ENCODE data around the gene SF3A2. TPM values are rescaled to one million over a fixed set of nuclear protein-coding genes. Genes with fewer than 3 reads are reported as not detected.

The SF3A2 gene
- total RNA-seq, 1 experiment from 2014 or later: 184 TPM

DNA sequence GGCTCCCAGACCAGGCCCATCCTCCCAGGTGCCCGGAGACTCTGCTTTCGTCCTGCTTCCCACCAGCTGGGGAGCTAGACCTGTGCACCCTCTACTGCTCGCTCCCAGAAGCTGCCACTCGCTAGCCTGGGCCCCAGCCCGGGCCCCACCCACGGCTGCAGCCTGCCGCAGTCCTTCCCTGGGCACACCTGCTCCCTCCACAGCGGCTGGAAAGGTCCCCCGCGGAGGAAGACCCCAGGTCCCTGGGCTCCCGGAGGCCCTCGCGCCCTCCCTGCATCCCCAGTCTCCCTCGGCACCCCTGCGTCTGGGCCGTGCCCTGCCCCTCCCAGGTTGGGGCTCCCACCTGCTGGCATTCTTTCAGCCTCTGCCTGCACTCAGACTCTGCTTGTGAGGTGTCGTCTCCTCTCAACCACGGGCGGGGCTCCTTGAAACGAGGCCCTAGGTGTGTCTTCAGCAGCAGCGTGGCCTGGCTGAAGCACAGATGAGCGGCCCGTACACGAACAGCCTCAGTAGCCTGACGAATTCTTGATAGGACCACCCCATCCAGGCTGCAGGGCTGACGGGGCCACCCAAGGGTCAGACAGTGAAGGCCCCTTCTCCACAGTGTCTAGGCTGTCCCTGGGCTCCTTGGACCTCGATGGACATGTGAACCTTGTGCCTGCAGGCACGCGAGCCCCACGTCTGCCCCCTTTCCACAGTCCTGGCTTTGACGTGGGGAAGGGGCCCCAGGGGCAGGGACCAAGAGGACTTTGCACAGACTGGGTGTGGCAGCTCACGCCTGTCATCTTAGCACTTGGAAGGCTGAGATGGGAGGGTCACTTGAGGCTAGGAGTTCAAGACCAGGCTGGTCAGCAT is 44.9 kb upstream of the SF3A2 start (continued):
- TF ChIP-seq, protein P1, sequence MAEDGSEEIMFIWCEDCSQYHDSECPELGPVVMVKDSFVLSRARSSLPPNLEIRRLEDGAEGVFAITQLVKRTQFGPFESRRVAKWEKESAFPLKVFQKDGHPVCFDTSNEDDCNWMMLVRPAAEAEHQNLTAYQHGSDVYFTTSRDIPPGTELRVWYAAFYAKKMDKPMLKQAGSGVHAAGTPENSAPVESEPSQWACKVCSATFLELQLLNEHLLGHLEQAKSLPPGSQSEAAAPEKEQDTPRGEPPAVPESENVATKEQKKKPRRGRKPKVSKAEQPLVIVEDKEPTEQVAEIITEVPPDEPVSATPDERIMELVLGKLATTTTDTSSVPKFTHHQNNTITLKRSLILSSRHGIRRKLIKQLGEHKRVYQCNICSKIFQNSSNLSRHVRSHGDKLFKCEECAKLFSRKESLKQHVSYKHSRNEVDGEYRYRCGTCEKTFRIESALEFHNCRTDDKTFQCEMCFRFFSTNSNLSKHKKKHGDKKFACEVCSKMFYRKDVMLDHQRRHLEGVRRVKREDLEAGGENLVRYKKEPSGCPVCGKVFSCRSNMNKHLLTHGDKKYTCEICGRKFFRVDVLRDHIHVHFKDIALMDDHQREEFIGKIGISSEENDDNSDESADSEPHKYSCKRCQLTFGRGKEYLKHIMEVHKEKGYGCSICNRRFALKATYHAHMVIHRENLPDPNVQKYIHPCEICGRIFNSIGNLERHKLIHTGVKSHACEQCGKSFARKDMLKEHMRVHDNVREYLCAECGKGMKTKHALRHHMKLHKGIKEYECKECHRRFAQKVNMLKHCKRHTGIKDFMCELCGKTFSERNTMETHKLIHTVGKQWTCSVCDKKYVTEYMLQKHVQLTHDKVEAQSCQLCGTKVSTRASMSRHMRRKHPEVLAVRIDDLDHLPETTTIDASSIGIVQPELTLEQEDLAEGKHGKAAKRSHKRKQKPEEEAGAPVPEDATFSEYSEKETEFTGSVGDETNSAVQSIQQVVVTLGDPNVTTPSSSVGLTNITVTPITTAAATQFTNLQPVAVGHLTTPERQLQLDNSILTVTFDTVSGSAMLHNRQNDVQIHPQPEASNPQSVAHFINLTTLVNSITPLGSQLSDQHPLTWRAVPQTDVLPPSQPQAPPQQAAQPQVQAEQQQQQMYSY (CRISPR knock-in tag; IDR thresholded peaks at IDR 0.05): no peak
- TF ChIP-seq NR3C1 (CRISPR knock-in tag; conservative IDR thresholded peaks at IDR 0.05; ENCODE audit: low read depth): no peak
- no peak for TF ChIP-seq TCF7 (CRISPR knock-in tag; IDR thresholded peaks at IDR 0.05; ENCODE audit: low read depth)
- no peak for TF ChIP-seq NR1H2 (CRISPR knock-in tag; IDR thresholded peaks at IDR 0.05)
- TF ChIP-seq, protein P2, sequence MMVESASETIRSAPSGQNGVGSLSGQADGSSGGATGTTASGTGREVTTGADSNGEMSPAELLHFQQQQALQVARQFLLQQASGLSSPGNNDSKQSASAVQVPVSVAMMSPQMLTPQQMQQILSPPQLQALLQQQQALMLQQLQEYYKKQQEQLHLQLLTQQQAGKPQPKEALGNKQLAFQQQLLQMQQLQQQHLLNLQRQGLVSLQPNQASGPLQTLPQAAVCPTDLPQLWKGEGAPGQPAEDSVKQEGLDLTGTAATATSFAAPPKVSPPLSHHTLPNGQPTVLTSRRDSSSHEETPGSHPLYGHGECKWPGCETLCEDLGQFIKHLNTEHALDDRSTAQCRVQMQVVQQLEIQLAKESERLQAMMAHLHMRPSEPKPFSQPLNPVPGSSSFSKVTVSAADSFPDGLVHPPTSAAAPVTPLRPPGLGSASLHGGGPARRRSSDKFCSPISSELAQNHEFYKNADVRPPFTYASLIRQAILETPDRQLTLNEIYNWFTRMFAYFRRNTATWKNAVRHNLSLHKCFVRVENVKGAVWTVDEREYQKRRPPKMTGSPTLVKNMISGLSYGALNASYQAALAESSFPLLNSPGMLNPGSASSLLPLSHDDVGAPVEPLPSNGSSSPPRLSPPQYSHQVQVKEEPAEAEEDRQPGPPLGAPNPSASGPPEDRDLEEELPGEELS (CRISPR knock-in tag; IDR thresholded peaks at IDR 0.05): no peak
- no peak for TF ChIP-seq ZNF396 (CRISPR knock-in tag; IDR thresholded peaks at IDR 0.05; ENCODE audit: borderline replicate concordance)
- TF ChIP-seq KAT7 (CRISPR knock-in tag; IDR thresholded peaks at IDR 0.05; ENCODE audit: borderline replicate concordance): no peak
- TF ChIP-seq GTF2I (CRISPR knock-in tag; conservative IDR thresholded peaks at IDR 0.05): no peak
- TF ChIP-seq MXD4 (CRISPR knock-in tag; IDR thresholded peaks at IDR 0.05; ENCODE audit: borderline replicate concordance): no peak
- TF ChIP-seq ZNF219 (CRISPR knock-in tag; IDR thresholded peaks at IDR 0.05; ENCODE audit: borderline replicate concordance): no peak

DNA sequence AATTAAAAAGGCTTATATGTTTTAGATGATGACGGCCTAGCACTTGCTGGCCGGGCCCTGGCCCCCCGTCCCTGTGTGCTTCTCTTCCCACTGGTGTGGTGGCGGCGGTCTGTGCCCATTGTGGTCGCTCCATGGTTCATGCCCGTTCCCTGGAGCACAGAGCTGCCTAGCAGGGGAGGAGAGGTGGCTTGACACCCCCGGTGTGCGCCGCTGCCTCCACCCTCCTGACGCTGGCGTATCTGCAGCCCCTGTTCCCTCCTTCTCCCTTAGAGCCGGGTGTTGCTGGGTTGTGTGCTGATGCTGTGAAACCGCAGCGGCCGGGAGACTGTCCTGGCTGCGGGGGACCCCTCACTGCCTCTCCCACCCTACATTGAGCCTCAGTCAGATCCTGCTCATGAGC is 43.8 kb upstream of the SF3A2 start:
- ChIA-PET POLR2A (no interaction called here), CTCF (no interaction called here)
- no peak for DNase-seq (ENCODE audit: low spot score)
- Mint-ChIP-seq H3K9me3 (no peaks in the 10 kb centered on the region), H3K4me1 (no peaks in the 10 kb centered on the region), H3K27me3 (ENCODE audit: low read depth) (no peaks in the 10 kb centered on the region), H3K36me3 (peaks cover 29% of the 10 kb centered on the region), H3K27ac (no peak overlapping the region), H3K4me3 (no peak overlapping the region)
- no peak for ATAC-seq
- TF ChIP-seq ZBTB21 (CRISPR knock-in tag; IDR thresholded peaks at IDR 0.05; ENCODE audit: borderline replicate concordance) (no peak), ZNF416 (CRISPR knock-in tag; IDR thresholded peaks at IDR 0.05) (no peak), FOXP1 (CRISPR knock-in tag; IDR thresholded peaks at IDR 0.05; ENCODE audit: borderline replicate concordance) (no peak), FOXJ3 (CRISPR knock-in tag; IDR thresholded peaks at IDR 0.05; ENCODE audit: borderline replicate concordance) (no peak), TEAD1 (CRISPR knock-in tag; IDR thresholded peaks at IDR 0.05) (no peak), SP1 (CRISPR knock-in tag; conservative IDR thresholded peaks at IDR 0.05) (no peak), RORB (CRISPR knock-in tag; IDR thresholded peaks at IDR 0.05) (no peak)
- TF ChIP-seq, protein P3, sequence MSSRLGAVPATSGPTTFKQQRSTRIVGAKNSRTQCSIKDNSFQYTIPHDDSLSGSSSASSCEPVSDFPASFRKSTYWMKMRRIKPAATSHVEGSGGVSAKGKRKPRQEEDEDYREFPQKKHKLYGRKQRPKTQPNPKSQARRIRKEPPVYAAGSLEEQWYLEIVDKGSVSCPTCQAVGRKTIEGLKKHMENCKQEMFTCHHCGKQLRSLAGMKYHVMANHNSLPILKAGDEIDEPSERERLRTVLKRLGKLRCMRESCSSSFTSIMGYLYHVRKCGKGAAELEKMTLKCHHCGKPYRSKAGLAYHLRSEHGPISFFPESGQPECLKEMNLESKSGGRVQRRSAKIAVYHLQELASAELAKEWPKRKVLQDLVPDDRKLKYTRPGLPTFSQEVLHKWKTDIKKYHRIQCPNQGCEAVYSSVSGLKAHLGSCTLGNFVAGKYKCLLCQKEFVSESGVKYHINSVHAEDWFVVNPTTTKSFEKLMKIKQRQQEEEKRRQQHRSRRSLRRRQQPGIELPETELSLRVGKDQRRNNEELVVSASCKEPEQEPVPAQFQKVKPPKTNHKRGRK (CRISPR knock-in tag; IDR thresholded peaks at IDR 0.05; ENCODE audit: borderline replicate concordance): no peak
- TF ChIP-seq, protein P4, sequence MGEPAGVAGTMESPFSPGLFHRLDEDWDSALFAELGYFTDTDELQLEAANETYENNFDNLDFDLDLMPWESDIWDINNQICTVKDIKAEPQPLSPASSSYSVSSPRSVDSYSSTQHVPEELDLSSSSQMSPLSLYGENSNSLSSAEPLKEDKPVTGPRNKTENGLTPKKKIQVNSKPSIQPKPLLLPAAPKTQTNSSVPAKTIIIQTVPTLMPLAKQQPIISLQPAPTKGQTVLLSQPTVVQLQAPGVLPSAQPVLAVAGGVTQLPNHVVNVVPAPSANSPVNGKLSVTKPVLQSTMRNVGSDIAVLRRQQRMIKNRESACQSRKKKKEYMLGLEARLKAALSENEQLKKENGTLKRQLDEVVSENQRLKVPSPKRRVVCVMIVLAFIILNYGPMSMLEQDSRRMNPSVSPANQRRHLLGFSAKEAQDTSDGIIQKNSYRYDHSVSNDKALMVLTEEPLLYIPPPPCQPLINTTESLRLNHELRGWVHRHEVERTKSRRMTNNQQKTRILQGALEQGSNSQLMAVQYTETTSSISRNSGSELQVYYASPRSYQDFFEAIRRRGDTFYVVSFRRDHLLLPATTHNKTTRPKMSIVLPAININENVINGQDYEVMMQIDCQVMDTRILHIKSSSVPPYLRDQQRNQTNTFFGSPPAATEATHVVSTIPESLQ (CRISPR knock-in tag; IDR thresholded peaks at IDR 0.05): no peak
- TF ChIP-seq, protein P5, sequence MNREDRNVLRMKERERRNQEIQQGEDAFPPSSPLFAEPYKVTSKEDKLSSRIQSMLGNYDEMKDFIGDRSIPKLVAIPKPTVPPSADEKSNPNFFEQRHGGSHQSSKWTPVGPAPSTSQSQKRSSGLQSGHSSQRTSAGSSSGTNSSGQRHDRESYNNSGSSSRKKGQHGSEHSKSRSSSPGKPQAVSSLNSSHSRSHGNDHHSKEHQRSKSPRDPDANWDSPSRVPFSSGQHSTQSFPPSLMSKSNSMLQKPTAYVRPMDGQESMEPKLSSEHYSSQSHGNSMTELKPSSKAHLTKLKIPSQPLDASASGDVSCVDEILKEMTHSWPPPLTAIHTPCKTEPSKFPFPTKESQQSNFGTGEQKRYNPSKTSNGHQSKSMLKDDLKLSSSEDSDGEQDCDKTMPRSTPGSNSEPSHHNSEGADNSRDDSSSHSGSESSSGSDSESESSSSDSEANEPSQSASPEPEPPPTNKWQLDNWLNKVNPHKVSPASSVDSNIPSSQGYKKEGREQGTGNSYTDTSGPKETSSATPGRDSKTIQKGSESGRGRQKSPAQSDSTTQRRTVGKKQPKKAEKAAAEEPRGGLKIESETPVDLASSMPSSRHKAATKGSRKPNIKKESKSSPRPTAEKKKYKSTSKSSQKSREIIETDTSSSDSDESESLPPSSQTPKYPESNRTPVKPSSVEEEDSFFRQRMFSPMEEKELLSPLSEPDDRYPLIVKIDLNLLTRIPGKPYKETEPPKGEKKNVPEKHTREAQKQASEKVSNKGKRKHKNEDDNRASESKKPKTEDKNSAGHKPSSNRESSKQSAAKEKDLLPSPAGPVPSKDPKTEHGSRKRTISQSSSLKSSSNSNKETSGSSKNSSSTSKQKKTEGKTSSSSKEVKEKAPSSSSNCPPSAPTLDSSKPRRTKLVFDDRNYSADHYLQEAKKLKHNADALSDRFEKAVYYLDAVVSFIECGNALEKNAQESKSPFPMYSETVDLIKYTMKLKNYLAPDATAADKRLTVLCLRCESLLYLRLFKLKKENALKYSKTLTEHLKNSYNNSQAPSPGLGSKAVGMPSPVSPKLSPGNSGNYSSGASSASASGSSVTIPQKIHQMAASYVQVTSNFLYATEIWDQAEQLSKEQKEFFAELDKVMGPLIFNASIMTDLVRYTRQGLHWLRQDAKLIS (CRISPR knock-in tag; IDR thresholded peaks at IDR 0.05; ENCODE audit: borderline replicate concordance): no peak
- TF ChIP-seq, protein P6, sequence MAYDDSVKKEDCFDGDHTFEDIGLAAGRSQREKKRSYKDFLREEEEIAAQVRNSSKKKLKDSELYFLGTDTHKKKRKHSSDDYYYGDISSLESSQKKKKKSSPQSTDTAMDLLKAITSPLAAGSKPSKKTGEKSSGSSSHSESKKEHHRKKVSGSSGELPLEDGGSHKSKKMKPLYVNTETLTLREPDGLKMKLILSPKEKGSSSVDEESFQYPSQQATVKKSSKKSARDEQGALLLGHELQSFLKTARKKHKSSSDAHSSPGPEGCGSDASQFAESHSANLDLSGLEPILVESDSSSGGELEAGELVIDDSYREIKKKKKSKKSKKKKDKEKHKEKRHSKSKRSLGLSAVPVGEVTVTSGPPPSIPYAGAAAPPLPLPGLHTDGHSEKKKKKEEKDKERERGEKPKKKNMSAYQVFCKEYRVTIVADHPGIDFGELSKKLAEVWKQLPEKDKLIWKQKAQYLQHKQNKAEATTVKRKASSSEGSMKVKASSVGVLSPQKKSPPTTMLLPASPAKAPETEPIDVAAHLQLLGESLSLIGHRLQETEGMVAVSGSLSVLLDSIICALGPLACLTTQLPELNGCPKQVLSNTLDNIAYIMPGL (CRISPR knock-in tag; IDR thresholded peaks at IDR 0.05): no peak
